PFSK-1 (cell line): ENCODE measurements around the gene USP7.

ENCODE experiments used
- FOXP2 ChIP-seq: optimal IDR thresholded peaks from 2 replicates; pipeline ENCODE3; 2011; ENCODE audit warnings: borderline replicate concordance, control low read depth, inconsistent platforms; ENCODE audit not compliant: insufficient read depth; ENCODE audit errors: extremely low read length, extremely low read depth
- POLR2AphosphoS5 ChIP-seq: IDR thresholded peaks from 2 replicates; pipeline ENCODE4 v1.6.1; 2012; ENCODE audit warnings: low read depth, mild to moderate bottlenecking, control low read depth, low read length, moderate library complexity
- REST ChIP-seq, 2 experiments: IDR thresholded peaks; 2 replicates each; pipeline versions ENCODE4 v1.6.1 to v1.8.0; 2011 to 2012; ENCODE audit warnings: low read depth in 2 of 2, low read length in 2 of 2, control low read depth in 1 of 2, inconsistent platforms in 1 of 2, mild to moderate bottlenecking in 1 of 2, moderate library complexity in 1 of 2; ENCODE audit not compliant: insufficient read depth in 1 of 2
- SIN3A ChIP-seq: IDR thresholded peaks from 2 replicates; pipeline ENCODE4 v1.6.1; 2012; ENCODE audit warnings: mild to moderate bottlenecking, low read length, moderate library complexity, borderline replicate concordance; ENCODE audit not compliant: insufficient read depth
- TAF1 ChIP-seq: IDR thresholded peaks from 2 replicates; pipeline ENCODE4 v1.6.1; 2012; ENCODE audit warnings: low read length, control low read depth, borderline replicate concordance; ENCODE audit not compliant: insufficient read depth

The USP7 gene

GRCh38 chr16:8845699-8846298 lies 117.9 kb downstream of the USP7 start:
- TF ChIP-seq REST (IDR thresholded peaks at IDR 0.05; ENCODE audit: insufficient read depth in 1 of 2, low read depth in 2 of 2, low read length in 2 of 2) (no peak), FOXP2 (no peak), SIN3A (no peak), TAF1 (no peak), POLR2AphosphoS5 (no peak)
